Measurements from ENCODE around the gene PI4KB. TPM values are rescaled to one million over a fixed set of nuclear protein-coding genes. Genes with fewer than 3 reads are reported as not detected.
A peak's percentile ranks its signal among the peaks of the same experiment; 100 is the strongest.

PI4KB gene
- total and polyA plus RNA-seq, 2 of the 13 experiments (the other 11 are each of a cell fraction or from before 2014, with no cell fraction given): 19.5 to 29.3 TPM

- TF ChIP-seq ATF6 (CRISPR knock-in tag; conservative IDR thresholded peaks at IDR 0.05) (no peak), ZNF772 (CRISPR knock-in tag; IDR thresholded peaks at IDR 0.05) (0 out of 2 replicates have a peak, but pooled peaks have one; percentile 36), SP4 (CRISPR knock-in tag; IDR thresholded peaks at IDR 0.05) (peak; percentile 33; the same call in 1 of the 2 replicates), XRCC5 (optimal IDR thresholded peaks at IDR 0.05; ENCODE audit: low read length) (peak; percentile 16), MEF2D (CRISPR knock-in tag; IDR thresholded peaks at IDR 0.05) (0 out of 2 replicates have a peak, but pooled peaks have one; percentile 26), RFX5 (IDR thresholded peaks at IDR 0.05; ENCODE audit: low read depth, low read length) (peak; percentile 99), ZNF724P (CRISPR knock-in tag; IDR thresholded peaks at IDR 0.05; ENCODE audit: borderline replicate concordance) (no peak), CREB1 (IDR thresholded peaks at IDR 0.05) (peak; percentile 57), CREB1 (CRISPR knock-in tag; IDR thresholded peaks at IDR 0.05) (peak; percentile 82), KDM5A (IDR thresholded peaks at IDR 0.05; ENCODE audit: borderline replicate concordance, low read length) (0 out of 2 replicates have a peak, but pooled peaks have one; percentile 42), FOSL1 (CRISPR knock-in tag; IDR thresholded peaks at IDR 0.05; ENCODE audit: borderline replicate concordance) (no peak), ZBTB8A (CRISPR knock-in tag; IDR thresholded peaks at IDR 0.05; ENCODE audit: borderline replicate concordance, low read depth) (no peak), ZNF501 (CRISPR knock-in tag; IDR thresholded peaks at IDR 0.05) (peak; percentile 47; the same call in 1 of the 2 replicates), MBNL3 (CRISPR knock-in tag; conservative IDR thresholded peaks at IDR 0.05) (no peak), PCBP2 (optimal IDR thresholded peaks at IDR 0.05; ENCODE audit: low read depth, low read length, poor library complexity, severe bottlenecking) (peak; percentile 38), PHF21A (CRISPR knock-in tag; IDR thresholded peaks at IDR 0.05) (peak; percentile 32; the same call in 1 of the 2 replicates), ZFY (CRISPR knock-in tag; IDR thresholded peaks at IDR 0.05) (peak; percentile 33; the same call in 1 of the 2 replicates), JUNB (CRISPR knock-in tag; IDR thresholded peaks at IDR 0.05; ENCODE audit: borderline replicate concordance) (0 out of 2 replicates have a peak, but pooled peaks have one; percentile 38), ZNF446 (CRISPR knock-in tag; IDR thresholded peaks at IDR 0.05) (0 out of 2 replicates have a peak, but pooled peaks have one; percentile 17), ZNF790 (CRISPR knock-in tag; IDR thresholded peaks at IDR 0.05; ENCODE audit: borderline replicate concordance) (no peak), EP300 (IDR thresholded peaks at IDR 0.05; ENCODE audit: low read depth in 2 of 2, low read length in 2 of 2) (peak in 1 of 2 experiments; percentile 61; a peak in 2 of 4 replicates), EP300 (CRISPR knock-in tag; IDR thresholded peaks at IDR 0.05; ENCODE audit: borderline replicate concordance) (no peak; the same call in 1 of the 2 replicates), ZNF136 (CRISPR knock-in tag; IDR thresholded peaks at IDR 0.05; ENCODE audit: low read depth) (no peak), POLR2G (IDR thresholded peaks at IDR 0.05; ENCODE audit: low read depth, low read length) (peak; percentile 72), CREB3 (CRISPR knock-in tag; IDR thresholded peaks at IDR 0.05) (no peak)
- TF ChIP-seq, protein P1, sequence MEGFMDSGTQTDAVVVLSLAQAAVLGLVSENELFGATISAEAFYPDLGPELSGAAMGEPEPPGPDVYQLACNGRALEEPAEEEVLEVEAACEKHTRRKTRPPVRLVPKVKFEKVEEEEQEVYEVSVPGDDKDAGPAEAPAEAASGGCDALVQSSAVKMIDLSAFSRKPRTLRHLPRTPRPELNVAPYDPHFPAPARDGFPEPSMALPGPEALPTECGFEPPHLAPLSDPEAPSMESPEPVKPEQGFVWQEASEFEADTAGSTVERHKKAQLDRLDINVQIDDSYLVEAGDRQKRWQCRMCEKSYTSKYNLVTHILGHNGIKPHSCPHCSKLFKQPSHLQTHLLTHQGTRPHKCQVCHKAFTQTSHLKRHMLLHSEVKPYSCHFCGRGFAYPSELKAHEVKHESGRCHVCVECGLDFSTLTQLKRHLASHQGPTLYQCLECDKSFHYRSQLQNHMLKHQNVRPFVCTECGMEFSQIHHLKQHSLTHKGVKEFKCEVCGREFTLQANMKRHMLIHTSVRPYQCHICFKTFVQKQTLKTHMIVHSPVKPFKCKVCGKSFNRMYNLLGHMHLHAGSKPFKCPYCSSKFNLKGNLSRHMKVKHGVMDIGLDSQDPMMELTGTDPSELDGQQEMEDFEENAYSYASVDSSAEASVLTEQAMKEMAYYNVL (CRISPR knock-in tag; IDR thresholded peaks at IDR 0.05; ENCODE audit: borderline replicate concordance): no peak; the same call in 1 of the 2 replicates
These were observed 19.7 kb upstream of the PI4KB start, which contains the start of gene RFX5 (continued) for GRCh38 chr1:151346769-151347522.

All from HepG2 (cell line).